ENCODE data around the gene CDH23.

The CDH23 gene

GRCh38 chr10:71656220-71656619 is 259.5 kb downstream of the CDH23 start:
- no peak for DNase-seq

- no peak for DNase-seq
Observed at GRCh38 chr10:71657604-71658466, 261.1 kb downstream of the CDH23 start.

GRCh38 chr10:71658467-71658745 is 261.7 kb downstream of the CDH23 start:
- no peak for DNase-seq

- no peak for DNase-seq
Observed at GRCh38 chr10:71659111-71659634, 262.5 kb downstream of the CDH23 start.

- DNase-seq, result no peak
Observed at GRCh38 chr10:71659737-71660136, 263.0 kb downstream of the CDH23 start.

- no peak for DNase-seq
Observed at GRCh38 chr10:71660313-71660712, 263.6 kb downstream of the CDH23 start.

- DNase-seq, result no peak
Observed at GRCh38 chr10:71661060-71661622, 264.4 kb downstream of the CDH23 start.

GRCh38 chr10:71661779-71662336 is 265.1 kb downstream of the CDH23 start:
- DNase-seq, result no peak

- DNase-seq, result no peak
Observed at GRCh38 chr10:71663311-71663710, 266.6 kb downstream of the CDH23 start.

GRCh38 chr10:71664585-71664984 is 267.9 kb downstream of the CDH23 start:
- DNase-seq, result no peak

GRCh38 chr10:71665456-71665855 is 268.7 kb downstream of the CDH23 start:
- DNase-seq, result no peak

- DNase-seq, result no peak
Observed at GRCh38 chr10:71666639-71667386, 270.1 kb downstream of the CDH23 start.

GRCh38 chr10:71667387-71667752 is 270.6 kb downstream of the CDH23 start:
- no peak for DNase-seq

- no peak for DNase-seq
Observed at GRCh38 chr10:71671994-71672946, 275.6 kb downstream of the CDH23 start.

- no peak for DNase-seq
Observed at GRCh38 chr10:71675295-71675970, 278.7 kb downstream of the CDH23 start.

- DNase-seq, result no peak
Observed at GRCh38 chr10:71677261-71677660, 280.5 kb downstream of the CDH23 start.

- DNase-seq, result no peak
Observed at GRCh38 chr10:71678057-71678805, 281.5 kb downstream of the CDH23 start.

GRCh38 chr10:71679425-71679824 is 282.7 kb downstream of the CDH23 start:
- DNase-seq, result no peak

GRCh38 chr10:71681977-71682376 is 285.3 kb downstream of the CDH23 start:
- DNase-seq, result no peak

GRCh38 chr10:71683301-71683700 is 286.6 kb downstream of the CDH23 start:
- peak in 9 of 51 donors; percentile 6 to 31 (median 16) for DNase-seq

Data from hypothalamus (tissue), 51 donors.